IMR-90 (cell line): Measurements from ENCODE around the gene SASH1. TPM values are rescaled to one million over a fixed set of nuclear protein-coding genes. Genes with fewer than 3 reads are reported as not detected.

Source experiments
- ATAC-seq: fragments of 200-7000 bp; cut with Tn5 transposase; 2 replicates; pipeline ENCODE4 v1.9.1; 2020; ENCODE audit warnings: low read depth, mild to moderate bottlenecking, moderate library complexity
- BruUV-seq: library from RNA; stranded (reverse); fragments of 400-500 nt; replicated peaks from 2 replicates; lab custom pipeline; 2021; lab: Mats Ljungman, UMichigan
- CTCF ChIA-PET: fragments of 300-600 bp; formaldehyde crosslinking; extraction: SDS; loops from one replicate; lab custom pipeline; 2021; ENCODE audit warnings: antibody characterized with exemption; lab: Yijun Ruan, JAX
- POLR2A ChIA-PET: fragments of 300-600 bp; sonication (Branson Sonifier 250); formaldehyde crosslinking; loops from one replicate; lab custom pipeline; 2022; ENCODE audit warnings: antibody characterized with exemption; ENCODE audit not compliant: unreplicated experiment; lab: Charles Lee
- DNase-seq: peaks from one replicate; pipeline ENCODE4 v3.0.0; 2013
- H2AFZ ChIP-seq: replicated peaks from 2 replicates; pipeline ENCODE3; 2013; ENCODE audit warnings: low read length, mild to moderate bottlenecking; ENCODE audit not compliant: poor library complexity
- H2AK5ac ChIP-seq: 2 replicates; pipeline ENCODE4 v1.6.1; 2013; ENCODE audit warnings: low read depth, low read length, inconsistent platforms
- H2AK9ac ChIP-seq: replicated peaks from 2 replicates; pipeline ENCODE3; 2013; ENCODE audit warnings: mild to moderate bottlenecking, low read depth, low read length, moderate library complexity; ENCODE audit not compliant: poor library complexity
- H2BK120ac ChIP-seq: 2 replicates; pipeline ENCODE4 v1.6.1; 2013; ENCODE audit warnings: low read depth, low read length, inconsistent platforms
- H2BK15ac ChIP-seq: 3 replicates; pipeline ENCODE4 v1.6.1; 2013; ENCODE audit warnings: low read depth, low read length, inconsistent platforms
- H2BK20ac ChIP-seq: 2 replicates; pipeline ENCODE4 v1.6.1; 2013; ENCODE audit warnings: low read depth, mild to moderate bottlenecking, inconsistent platforms, low read length, moderate library complexity
- H2BK5ac ChIP-seq: 2 replicates; pipeline ENCODE4 v1.6.1; 2013; ENCODE audit warnings: mild to moderate bottlenecking, low read depth, low read length, inconsistent platforms; ENCODE audit not compliant: poor library complexity, severe bottlenecking
- H3K14ac ChIP-seq: replicated peaks from 2 replicates; pipeline ENCODE4 v1.6.1; 2013; ENCODE audit warnings: low read depth, low read length, inconsistent platforms
- H3K18ac ChIP-seq: 2 replicates; pipeline ENCODE4 v1.6.1; 2013; ENCODE audit warnings: low read depth, low read length, control low read depth
- H3K23ac ChIP-seq: 2 replicates; pipeline ENCODE4 v1.6.1; 2013; ENCODE audit warnings: low read depth, low read length, inconsistent platforms
- H3K27ac ChIP-seq: 2 replicates; pipeline ENCODE4 v1.5.1; 2013; ENCODE audit warnings: mild to moderate bottlenecking, control low read depth, low read length; ENCODE audit not compliant: insufficient read depth
- H3K27me3 ChIP-seq: 2 replicates; pipeline ENCODE4 v1.6.1; 2013; ENCODE audit warnings: low read length; ENCODE audit not compliant: control insufficient read depth, insufficient read depth
- H3K36me3 ChIP-seq: 2 replicates; pipeline ENCODE4 v1.6.1; 2013; ENCODE audit warnings: low read length, mixed read lengths; ENCODE audit not compliant: control insufficient read depth, insufficient read depth
- H3K4ac ChIP-seq: 2 replicates; pipeline ENCODE4 v1.6.1; 2013; ENCODE audit warnings: low read depth, low read length, inconsistent platforms
- H3K4me1 ChIP-seq: 2 replicates; pipeline ENCODE4 v1.6.1; 2013; ENCODE audit warnings: low read length, mixed read lengths; ENCODE audit not compliant: control insufficient read depth, insufficient read depth
- H3K4me2 ChIP-seq: 2 replicates; pipeline ENCODE4 v1.6.1; 2013; ENCODE audit warnings: low read depth, mild to moderate bottlenecking, control low read depth, low read length, moderate library complexity
- H3K4me3 ChIP-seq: 2 replicates; pipeline ENCODE4 v1.5.1; 2013; ENCODE audit warnings: low read depth, mild to moderate bottlenecking, control low read depth, low read length, moderate library complexity; ENCODE audit not compliant: insufficient read depth
- H3K56ac ChIP-seq: 2 replicates; pipeline ENCODE4 v1.6.1; 2013; ENCODE audit warnings: low read length, inconsistent platforms; ENCODE audit not compliant: insufficient read depth; ENCODE audit errors: extremely low read depth
- H3K79me1 ChIP-seq, 2 experiments: 2 replicates each; pipeline ENCODE4 v1.6.1; 2013; ENCODE audit warnings: low read length in 2 of 2, inconsistent platforms in 1 of 2, low read depth in 1 of 2
- H3K9ac ChIP-seq: 2 replicates; pipeline ENCODE4 v1.6.1; 2013; ENCODE audit warnings: low read depth, low read length, control low read depth
- H3K9me1 ChIP-seq: 2 replicates; pipeline ENCODE4 v1.6.1; 2013; ENCODE audit warnings: low read length, inconsistent platforms; ENCODE audit not compliant: insufficient read depth
- H3K9me3 ChIP-seq: 2 replicates; pipeline ENCODE4 v1.6.1; 2013; ENCODE audit warnings: low read length; ENCODE audit not compliant: control insufficient read depth, insufficient read depth
- H4K20me1 ChIP-seq: 2 replicates; pipeline ENCODE4 v1.6.1; 2013; ENCODE audit warnings: low read length, inconsistent platforms; ENCODE audit not compliant: insufficient read depth
- H4K5ac ChIP-seq: 2 replicates; pipeline ENCODE4 v1.6.1; 2013; ENCODE audit warnings: mild to moderate bottlenecking, low read depth, low read length, control low read depth
- H4K8ac ChIP-seq, 2 experiments: 2 replicates each; pipeline ENCODE4 v1.6.1; 2013; ENCODE audit warnings: low read depth in 2 of 2, low read length in 2 of 2, control low read depth in 1 of 2, inconsistent platforms in 1 of 2
- H4K91ac ChIP-seq: 2 replicates; pipeline ENCODE4 v1.6.1; 2013; ENCODE audit warnings: low read depth, low read length, inconsistent platforms; ENCODE audit not compliant: insufficient read depth
- NFE2L2 ChIP-seq: fragments of 150-350 bp; IDR thresholded peaks from 2 replicates; pipeline ENCODE4 v1.6.1; 2016; ENCODE audit warnings: low read depth, mild to moderate bottlenecking, low read length
- RFX5 ChIP-seq: IDR thresholded peaks from 2 replicates; pipeline ENCODE4 v1.8.0; 2012; ENCODE audit warnings: low read depth, mild to moderate bottlenecking, low read length, moderate library complexity
- USF2 ChIP-seq: fragments of 150-350 bp; IDR thresholded peaks from 2 replicates; pipeline ENCODE4 v1.6.1; 2017; ENCODE audit warnings: mild to moderate bottlenecking, antibody characterized with exemption, low read length, low read depth
- WGBS, 2 experiments: methylation state at CpG; one replicate each; pipeline versions ENCODE4 v1.1.5 to v1.1.7; 2013; ENCODE audit warnings: missing lambda C conversion rate in 2 of 2; ENCODE audit not compliant: insufficient read length in 1 of 2; ENCODE audit errors: extremely low coverage in 2 of 2; 5-methylcytosine and 5-hydroxymethylcytosine counted together
- dilution Hi-C: fragments of 300-500 bp; cut with HindIII; formaldehyde crosslinking; loops from one replicate; pipeline ENCODE4 v1.14.3; 2018; ENCODE audit warnings: low sequenced_read_pairs; ENCODE audit not compliant: unreplicated experiment
- in situ Hi-C: fragments of 300-500 bp; cut with MboI; formaldehyde crosslinking; loops from 3 replicates; pipeline ENCODE4 v1.14.3; 2019; ENCODE audit warnings: low sequenced_read_pairs, inconsistent platforms, mixed read lengths
- intact Hi-C: fragments of 100-400 bp; cut with micrococcal nuclease; formaldehyde crosslinking; loops from 2 replicates; pipeline ENCODE4 v1.10.0; 2022
- polyA plus RNA-seq, 3 experiments: library from polyadenylated mRNA; depleted of rRNA; stranded (reverse); fragments of >200 nt; gene quantifications; 2 replicates each; pipeline ENCODE4 v1.2.3, GENCODE V29; 2012; ENCODE audit warnings: low replicate concordance in 1 of 3
- total RNA-seq: library from RNA; depleted of rRNA; stranded (reverse); fragments of >200 nt; gene quantifications from 2 replicates; pipeline ENCODE4 v1.2.3, GENCODE V29; 2012
- TF ChIP-seq, protein P1 (sequence below): conservative IDR thresholded peaks from 2 replicates; pipeline ENCODE4 v1.5.1; 2012; ENCODE audit warnings: mild to moderate bottlenecking, low read depth, low read length, improper control_type of control experiment

The SASH1 gene
- total and polyA plus RNA-seq, 2 of the 4 experiments (the other 2 are of a cell fraction), result 11.6 to 16.5 TPM

DNA sequence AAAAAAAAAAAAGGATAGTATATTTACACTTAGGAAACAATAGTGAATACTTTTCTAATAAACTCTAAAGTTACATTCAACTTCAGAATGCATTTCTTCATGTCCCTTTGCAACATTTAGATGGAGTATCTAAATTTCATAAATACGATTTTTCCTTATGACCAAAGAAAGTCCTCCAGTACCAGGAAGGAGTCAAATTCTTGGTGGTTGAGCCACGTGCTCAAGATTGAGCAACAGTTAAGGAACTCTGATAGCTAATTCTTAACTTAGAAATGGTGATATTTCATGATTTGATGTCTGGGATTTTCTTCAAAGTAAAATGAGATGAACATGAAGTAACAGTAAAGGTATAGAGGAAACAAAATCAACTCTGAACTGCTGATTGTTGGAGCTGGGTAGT, 92.7 kb downstream of the SASH1 start (continued):
- TF ChIP-seq, protein P1, sequence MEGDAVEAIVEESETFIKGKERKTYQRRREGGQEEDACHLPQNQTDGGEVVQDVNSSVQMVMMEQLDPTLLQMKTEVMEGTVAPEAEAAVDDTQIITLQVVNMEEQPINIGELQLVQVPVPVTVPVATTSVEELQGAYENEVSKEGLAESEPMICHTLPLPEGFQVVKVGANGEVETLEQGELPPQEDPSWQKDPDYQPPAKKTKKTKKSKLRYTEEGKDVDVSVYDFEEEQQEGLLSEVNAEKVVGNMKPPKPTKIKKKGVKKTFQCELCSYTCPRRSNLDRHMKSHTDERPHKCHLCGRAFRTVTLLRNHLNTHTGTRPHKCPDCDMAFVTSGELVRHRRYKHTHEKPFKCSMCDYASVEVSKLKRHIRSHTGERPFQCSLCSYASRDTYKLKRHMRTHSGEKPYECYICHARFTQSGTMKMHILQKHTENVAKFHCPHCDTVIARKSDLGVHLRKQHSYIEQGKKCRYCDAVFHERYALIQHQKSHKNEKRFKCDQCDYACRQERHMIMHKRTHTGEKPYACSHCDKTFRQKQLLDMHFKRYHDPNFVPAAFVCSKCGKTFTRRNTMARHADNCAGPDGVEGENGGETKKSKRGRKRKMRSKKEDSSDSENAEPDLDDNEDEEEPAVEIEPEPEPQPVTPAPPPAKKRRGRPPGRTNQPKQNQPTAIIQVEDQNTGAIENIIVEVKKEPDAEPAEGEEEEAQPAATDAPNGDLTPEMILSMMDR, result no peak
- no peak for TF ChIP-seq RFX5

GRCh38 chr6:148436466-148436865, 93.8 kb downstream of the SASH1 start:
- Histone ChIP-seq H4K20me1 (no peaks in the 10 kb centered on the region; the same call in 1 of the 2 replicates), H3K18ac (no peak overlapping the region), H4K8ac (0 out of 4 replicates have a peak overlapping the region, but pooled peaks of 1 of the 2 experiments have one; percentile 5), H3K79me1 (peaks cover 10 to 50% of the 10 kb centered on the region in 2 experiments), H2AK5ac (no peak overlapping the region), H3K23ac (no peak overlapping the region), H2BK120ac (no peak overlapping the region), H2BK5ac (no peak overlapping the region), H3K9me1 (peaks cover 5% of the 10 kb centered on the region), H2BK20ac (no peak overlapping the region), H3K9me3 (0 out of 2 replicates have a peak, but pooled peaks cover 2% of the 10 kb centered on the region), H3K9ac (no peak overlapping the region), H2BK15ac (0 out of 3 replicates have a peak overlapping the region, but pooled peaks have one; percentile 27), H3K36me3 (no peaks in the 10 kb centered on the region), H3K14ac (0 out of 2 replicates have a peak overlapping the region, but pooled peaks have one; percentile 41), H3K4ac (no peak overlapping the region), H3K56ac (no peak overlapping the region), H4K5ac (no peak overlapping the region), H2AFZ (no peak overlapping the region), H3K27me3 (no peaks in the 10 kb centered on the region), H4K91ac (no peak overlapping the region), H3K27ac (no peak overlapping the region), H2AK9ac (peak overlapping the region; percentile 37), H3K4me3 (no peak overlapping the region), H3K4me2 (no peak overlapping the region), H3K4me1 (peaks cover 6% of the 10 kb centered on the region)
- 67% methylated on average over 1 of the region's 1 CpG; no CpG with 5 or more reads in 1 of the 2 experiments for WGBS, 2 experiments
- CTCF ChIA-PET, result interaction anchor here (1.7 kb wide), 1 partner anchor 9 kb away, joined by 3 read pairs; no protein-coding TSS in a partner anchor
- in situ Hi-C loops (no loop called here), intact Hi-C loops (no loop called here), dilution Hi-C loops (no loop called here)
- TF ChIP-seq NFE2L2 (no peak), USF2 (no peak)
- POLR2A ChIA-PET, result no interaction called here
- BruUV-seq, result no TSS peak
- ATAC-seq (no peak), DNase-seq (no peak)
